Fibroblast of lung (primary cell): ENCODE data around the gene SOX13. TPM values are rescaled to one million over a fixed set of nuclear protein-coding genes. Genes with fewer than 3 reads are reported as not detected.

Source experiments
- DNase-seq, 2 donors: peaks; one replicate each; pipeline versions ENCODE4 v3.0.0 to v3.0.0-alpha.2; 2010; ENCODE audit warnings: low read depth in 2 of 2
- H2AFZ ChIP-seq: 2 replicates; pipeline ENCODE4 v1.5.1; 2012; ENCODE audit warnings: low read length, control low read depth, inconsistent platforms
- H3K27ac ChIP-seq: 2 replicates; pipeline ENCODE4 v1.5.1; 2011; ENCODE audit warnings: low read length, control low read depth; ENCODE audit not compliant: insufficient read depth
- H3K27me3 ChIP-seq: 2 replicates; pipeline ENCODE4 v1.5.1; 2011; ENCODE audit warnings: mild to moderate bottlenecking, low read length; ENCODE audit not compliant: control insufficient read depth, insufficient read depth
- H3K36me3 ChIP-seq: 2 replicates; pipeline ENCODE4 v1.5.1; 2011; ENCODE audit warnings: low read length; ENCODE audit not compliant: control insufficient read depth, insufficient read depth
- H3K4me1 ChIP-seq: 2 replicates; pipeline ENCODE4 v1.5.1; 2011; ENCODE audit warnings: low read length; ENCODE audit not compliant: control insufficient read depth, insufficient read depth; ENCODE audit errors: extremely low read depth
- H3K4me2 ChIP-seq: 2 replicates; pipeline ENCODE4 v1.5.1; 2011; ENCODE audit warnings: low read length, control low read depth; ENCODE audit not compliant: insufficient read depth; ENCODE audit errors: extremely low read depth
- H3K4me3 ChIP-seq, 4 experiments: fragments of 200-600 bp in 1 of 4; sonication (generic) in 1 of 4; replicated peaks in 1 of 4; 2 replicates each; pipeline ENCODE4 v1.5.1; 2011 to 2016; ENCODE audit warnings: low read length in 4 of 4, low read depth in 3 of 4, mild to moderate bottlenecking in 3 of 4, control low read depth in 2 of 4, inconsistent platforms in 1 of 4, mixed read lengths in 1 of 4; ENCODE audit not compliant: insufficient read depth in 1 of 4; ENCODE audit errors: control extremely low read depth in 1 of 4
- H3K79me2 ChIP-seq: 2 replicates; pipeline ENCODE4 v1.5.1; 2012; ENCODE audit warnings: mild to moderate bottlenecking, low read length, inconsistent platforms; ENCODE audit not compliant: control insufficient read depth, insufficient read depth
- H3K9ac ChIP-seq: 2 replicates; pipeline ENCODE4 v1.5.1; 2011; ENCODE audit warnings: mild to moderate bottlenecking, low read length, control low read depth; ENCODE audit not compliant: insufficient read depth
- H3K9me3 ChIP-seq: 2 replicates; pipeline ENCODE4 v1.5.1; 2012; ENCODE audit warnings: low read depth, low read length; ENCODE audit not compliant: control insufficient read depth, insufficient read depth
- H4K20me1 ChIP-seq: 2 replicates; pipeline ENCODE4 v1.5.1; 2011; ENCODE audit warnings: low read length; ENCODE audit not compliant: control insufficient read depth, insufficient read depth; ENCODE audit errors: extremely low read depth
- CTCF ChIP-seq, 2 donors: IDR thresholded peaks in 1 of 2; conservative IDR thresholded peaks in 1 of 2; 1 replicate in 1 of 2; 2 replicates in 1 of 2; pipeline ENCODE4 v1.5.1; 2011 to 2012; ENCODE audit warnings: low read length in 2 of 2, control low read depth in 1 of 2, inconsistent platforms in 1 of 2, low read depth in 1 of 2, mild to moderate bottlenecking in 1 of 2
- EZH2 ChIP-seq: IDR thresholded peaks from 2 replicates; pipeline ENCODE4 v1.5.1; 2012; ENCODE audit warnings: low read length, control low read depth, mild to moderate bottlenecking; ENCODE audit errors: missing control alignments
- polyA plus RNA-seq, 2 donors: library from polyadenylated mRNA; depleted of rRNA in 1 of 2; stranded (reverse) in 1 of 2; unstranded in 1 of 2; fragments of >200 nt; gene quantifications; 2 replicates each; pipeline ENCODE4 v1.2.1, GENCODE V29; 2011 to 2012; ENCODE audit warnings: missing spikeins in 1 of 2
- total RNA-seq: library from RNA; depleted of rRNA; stranded (reverse); fragments of >200 nt; gene quantifications from 2 replicates; pipeline ENCODE4 v1.2.1, GENCODE V29; 2014

Gene SOX13
- total and polyA plus RNA-seq, 2 donors (not counting 1 experiment from before 2014, with no cell fraction given): 2.0 to 5.5 TPM

- Histone ChIP-seq H3K79me2 (no peaks in the 10 kb centered on the region), H3K4me2 (no peak overlapping the region), H2AFZ (no peak overlapping the region), H3K36me3 (peaks cover 5% of the 10 kb centered on the region), H3K27me3 (no peaks in the 10 kb centered on the region), H3K27ac (no peak overlapping the region), H3K4me3 (no peak overlapping the region), H3K4me1 (peaks cover 15% of the 10 kb centered on the region), H3K9ac (no peak overlapping the region), H4K20me1 (no peaks in the 10 kb centered on the region), H3K9me3 (no peaks in the 10 kb centered on the region)
- DNase-seq: no peak
- TF ChIP-seq CTCF (conservative IDR thresholded peaks at IDR 0.05 in 1 of 2, IDR thresholded peaks at IDR 0.05 in 1 of 2; ENCODE audit: low read depth in 1 of 2, low read length in 2 of 2) (no peak), EZH2 (no peak)
Measured at GRCh38 chr1:204126386-204126785, 53.5 kb downstream of the SOX13 start.

- TF ChIP-seq CTCF (conservative IDR thresholded peaks at IDR 0.05 in 1 of 2, IDR thresholded peaks at IDR 0.05 in 1 of 2; ENCODE audit: low read depth in 1 of 2, low read length in 2 of 2) (no peak), EZH2 (no peak)
- Histone ChIP-seq H4K20me1 (no peaks in the 10 kb centered on the region), H3K4me1 (peaks cover 19% of the 10 kb centered on the region), H3K4me2 (no peak overlapping the region), H3K9me3 (no peaks in the 10 kb centered on the region), H3K36me3 (peaks cover 5% of the 10 kb centered on the region), H3K79me2 (no peaks in the 10 kb centered on the region), H3K27me3 (no peaks in the 10 kb centered on the region), H3K4me3 (no peak overlapping the region), H3K9ac (no peak overlapping the region), H3K27ac (no peak overlapping the region), H2AFZ (no peak overlapping the region)
- no peak for DNase-seq
Measured at GRCh38 chr1:204126956-204127355, 54.0 kb downstream of the SOX13 start.

GRCh38 chr1:204127597-204128242, 54.8 kb downstream of the SOX13 start:
- no peak overlapping the region for H3K4me2 ChIP-seq
- H3K9me3 ChIP-seq: no peaks in the 10 kb centered on the region
- TF ChIP-seq CTCF (conservative IDR thresholded peaks at IDR 0.05 in 1 of 2, IDR thresholded peaks at IDR 0.05 in 1 of 2; ENCODE audit: low read depth in 1 of 2, low read length in 2 of 2) (peak; percentile 93 to 98), EZH2 (no peak)
- peak; percentile 65 to 85 for DNase-seq
- H3K27me3 ChIP-seq: no peaks in the 10 kb centered on the region
- H3K27ac ChIP-seq: no peak overlapping the region
- H3K4me3 ChIP-seq: no peak overlapping the region
- H3K4me1 ChIP-seq: peaks cover 19% of the 10 kb centered on the region
- no peaks in the 10 kb centered on the region for H4K20me1 ChIP-seq
- no peak overlapping the region for H3K9ac ChIP-seq
- peaks cover 3% of the 10 kb centered on the region for H3K36me3 ChIP-seq
- H2AFZ ChIP-seq: no peak overlapping the region
- H3K79me2 ChIP-seq: no peaks in the 10 kb centered on the region
